ENCODE results near the gene PTX4.

PTX4 gene

DNA sequence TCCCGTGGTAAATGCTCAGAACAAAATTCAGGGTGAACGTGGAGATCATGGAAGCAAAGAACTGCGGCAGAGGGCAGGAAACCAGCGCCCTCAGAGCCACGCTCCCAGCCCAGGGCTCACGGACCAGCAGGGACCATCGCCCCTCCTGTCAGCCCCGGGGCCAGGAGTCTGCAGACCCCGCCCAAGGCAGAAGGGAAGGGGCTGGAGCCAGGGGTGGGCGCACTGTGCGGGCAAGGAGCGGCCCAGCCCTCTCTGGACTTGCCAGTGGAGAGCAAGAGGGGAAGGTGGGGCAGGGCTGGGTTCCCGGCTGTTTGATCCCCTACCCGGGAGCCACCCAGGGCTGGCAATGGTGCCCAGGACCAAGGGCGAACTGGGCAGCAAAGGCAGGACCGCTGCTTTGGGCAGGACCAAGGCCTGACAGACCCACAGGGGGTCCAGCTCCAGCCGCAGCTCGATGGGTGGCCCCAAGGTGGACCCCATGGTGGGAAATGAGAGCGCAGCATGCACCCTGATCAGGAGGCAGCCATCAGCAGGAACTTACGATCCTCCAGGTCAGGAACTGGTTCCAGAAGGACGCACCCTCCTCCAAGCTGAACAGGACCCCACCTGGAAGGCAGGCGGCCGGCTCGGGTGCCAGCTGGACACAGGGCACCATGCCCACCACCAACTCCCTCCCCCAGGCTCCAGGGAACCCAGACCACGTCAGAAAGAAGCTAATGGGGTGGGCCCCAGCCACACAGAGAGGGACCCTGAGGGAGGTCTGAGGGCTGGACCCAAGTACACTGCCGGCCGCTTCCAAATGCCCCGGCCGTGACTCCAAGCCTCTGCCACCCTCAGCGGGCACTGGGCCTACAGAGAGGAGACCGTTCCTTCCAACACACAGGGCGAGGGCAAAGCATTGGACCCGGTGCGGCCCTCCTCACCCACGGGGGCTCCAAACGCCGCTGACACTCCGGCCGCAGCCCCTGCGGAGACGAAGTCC, 33.3 kb downstream of the PTX4 start:
- no peak overlapping the region for H3K9ac ChIP-seq (ENCODE audit: low read depth, low read length)
- H3K9me3 ChIP-seq (ENCODE audit: control insufficient read depth, insufficient read depth, low read length): no peaks in the 10 kb centered on the region
- no peak overlapping the region for H3K27ac ChIP-seq (ENCODE audit: low read depth, low read length)
- H3K27me3 ChIP-seq (ENCODE audit: control insufficient read depth, insufficient read depth, low read length): no peaks in the 10 kb centered on the region
- H3K36me3 ChIP-seq (ENCODE audit: control insufficient read depth, insufficient read depth, low read length): peaks cover 67% of the 10 kb centered on the region
- no peak overlapping the region for H3K4me3 ChIP-seq (ENCODE audit: low read depth, low read length)
- H3K4me1 ChIP-seq (ENCODE audit: control insufficient read depth, insufficient read depth, low read length): no peaks in the 10 kb centered on the region

DNA sequence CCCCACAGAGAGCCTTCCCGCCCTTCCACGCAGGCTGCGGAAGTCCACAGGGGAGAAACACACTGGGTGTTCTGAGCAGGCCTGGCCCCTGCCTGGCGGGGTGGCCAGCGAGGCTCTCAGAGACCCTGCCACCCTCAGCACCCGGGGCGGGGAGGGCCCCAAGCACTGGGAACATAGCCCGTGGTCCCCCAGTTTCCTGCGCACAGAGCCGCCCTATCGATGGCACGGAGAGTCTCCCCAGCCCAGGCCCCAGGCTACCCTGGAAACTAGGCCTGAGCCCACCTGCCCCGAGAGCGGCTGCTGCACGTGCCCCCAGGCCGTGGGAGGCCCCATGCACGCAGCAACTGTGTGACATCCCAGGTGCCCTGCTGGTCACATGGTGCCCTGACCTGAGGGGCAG, 34.2 kb downstream of the PTX4 start:
- Histone ChIP-seq H3K36me3 (ENCODE audit: control insufficient read depth, insufficient read depth, low read length) (peaks cover 64% of the 10 kb centered on the region), H3K9me3 (ENCODE audit: control insufficient read depth, insufficient read depth, low read length) (no peaks in the 10 kb centered on the region), H3K9ac (ENCODE audit: low read depth, low read length) (no peak overlapping the region), H3K27ac (ENCODE audit: low read depth, low read length) (no peak overlapping the region), H3K27me3 (ENCODE audit: control insufficient read depth, insufficient read depth, low read length) (no peaks in the 10 kb centered on the region), H3K4me1 (ENCODE audit: control insufficient read depth, insufficient read depth, low read length) (no peaks in the 10 kb centered on the region), H3K4me3 (ENCODE audit: low read depth, low read length) (no peak overlapping the region)

DNA sequence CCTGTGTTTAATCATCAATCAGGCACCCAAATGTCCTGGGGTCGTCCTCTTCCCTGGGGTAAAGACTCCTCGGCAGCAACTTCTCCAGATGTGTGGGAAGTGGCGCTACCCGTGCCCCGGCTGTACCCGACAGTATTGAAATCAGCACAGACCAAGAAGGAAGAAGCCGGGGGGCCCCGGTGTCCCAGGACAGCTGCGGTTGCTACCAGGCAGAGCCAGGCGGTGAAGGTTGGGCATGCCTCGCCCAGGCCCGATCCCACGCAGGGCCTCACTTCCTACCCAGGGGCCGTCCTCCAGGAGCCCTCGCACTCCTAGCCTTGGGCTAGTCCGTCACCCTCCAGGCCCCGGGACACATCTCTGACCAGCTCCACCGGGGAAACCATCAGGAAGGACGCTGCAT, 35.4 kb downstream of the PTX4 start:
- Histone ChIP-seq H3K27me3 (ENCODE audit: control insufficient read depth, insufficient read depth, low read length) (no peaks in the 10 kb centered on the region), H3K4me3 (ENCODE audit: low read depth, low read length) (no peak overlapping the region), H3K36me3 (ENCODE audit: control insufficient read depth, insufficient read depth, low read length) (peaks cover 67% of the 10 kb centered on the region), H3K27ac (ENCODE audit: low read depth, low read length) (no peak overlapping the region), H3K9ac (ENCODE audit: low read depth, low read length) (no peak overlapping the region), H3K4me1 (ENCODE audit: control insufficient read depth, insufficient read depth, low read length) (no peaks in the 10 kb centered on the region), H3K9me3 (ENCODE audit: control insufficient read depth, insufficient read depth, low read length) (no peaks in the 10 kb centered on the region)

DNA sequence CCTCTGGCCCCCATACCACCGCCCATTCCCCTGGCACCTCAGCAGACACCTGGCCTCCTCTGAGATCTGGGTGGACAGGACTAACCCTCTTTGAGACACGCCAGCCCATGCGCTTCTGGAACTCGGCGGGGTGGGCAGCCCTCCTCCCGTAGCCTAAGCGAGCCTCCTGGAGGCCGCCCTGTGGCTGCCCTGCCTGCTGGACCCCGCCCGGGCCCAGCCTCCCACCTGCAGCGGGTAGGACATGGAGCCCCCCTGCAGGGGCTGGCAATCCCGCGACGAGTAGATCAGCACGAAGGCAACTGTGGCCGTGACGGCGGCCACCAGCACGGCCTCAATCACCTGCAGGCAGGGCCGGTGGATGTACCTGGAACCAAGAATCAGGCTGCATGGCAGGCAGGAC, 36.2 kb downstream of the PTX4 start:
- no peak overlapping the region for H3K27ac ChIP-seq (ENCODE audit: low read depth, low read length)
- H3K4me3 ChIP-seq (ENCODE audit: low read depth, low read length): no peak overlapping the region
- no peak overlapping the region for H3K9ac ChIP-seq (ENCODE audit: low read depth, low read length)
- H3K36me3 ChIP-seq (ENCODE audit: control insufficient read depth, insufficient read depth, low read length): peaks cover 72% of the 10 kb centered on the region
- no peaks in the 10 kb centered on the region for H3K27me3 ChIP-seq (ENCODE audit: control insufficient read depth, insufficient read depth, low read length)
- H3K4me1 ChIP-seq (ENCODE audit: control insufficient read depth, insufficient read depth, low read length): no peaks in the 10 kb centered on the region
- no peaks in the 10 kb centered on the region for H3K9me3 ChIP-seq (ENCODE audit: control insufficient read depth, insufficient read depth, low read length)

DNA sequence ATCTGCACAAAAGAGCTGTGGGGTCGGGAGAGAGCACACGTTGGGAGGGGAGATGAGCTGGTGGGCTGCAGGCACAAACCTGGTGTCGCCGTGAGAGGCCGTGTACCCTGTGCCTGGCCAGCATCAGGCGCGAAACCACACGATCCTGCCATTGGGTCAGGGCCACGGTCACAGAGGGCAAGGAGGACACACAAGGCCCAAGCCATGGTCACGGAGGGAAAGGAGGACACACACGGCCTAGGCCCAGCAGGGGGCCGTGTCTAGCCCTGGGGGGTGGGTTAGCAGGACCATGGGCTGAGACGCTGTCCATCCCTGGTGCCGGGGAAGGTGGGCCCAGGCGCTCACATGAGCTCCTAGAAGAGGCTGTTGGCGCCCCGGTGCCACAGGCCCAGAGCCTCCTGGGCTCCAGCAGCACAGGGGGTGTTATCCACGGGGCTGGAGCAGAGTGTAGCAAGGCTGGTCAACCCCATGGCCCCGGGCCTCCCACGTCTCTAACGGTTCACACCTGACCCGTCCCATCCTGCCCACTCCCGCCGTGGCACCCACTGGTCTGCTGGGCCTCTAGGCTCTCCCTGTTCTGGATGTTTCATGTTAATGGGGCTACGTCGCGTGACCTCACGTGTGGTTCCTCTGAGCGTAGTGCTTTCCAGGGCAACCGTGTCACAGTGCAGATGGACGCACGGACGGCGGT, 36.9 kb downstream of the PTX4 start:
- Histone ChIP-seq H3K36me3 (ENCODE audit: control insufficient read depth, insufficient read depth, low read length) (peaks cover 70% of the 10 kb centered on the region), H3K27me3 (ENCODE audit: control insufficient read depth, insufficient read depth, low read length) (no peaks in the 10 kb centered on the region), H3K9ac (ENCODE audit: low read depth, low read length) (no peak overlapping the region), H3K4me3 (ENCODE audit: low read depth, low read length) (no peak overlapping the region), H3K27ac (ENCODE audit: low read depth, low read length) (no peak overlapping the region), H3K9me3 (ENCODE audit: control insufficient read depth, insufficient read depth, low read length) (no peaks in the 10 kb centered on the region), H3K4me1 (ENCODE audit: control insufficient read depth, insufficient read depth, low read length) (no peaks in the 10 kb centered on the region)

DNA sequence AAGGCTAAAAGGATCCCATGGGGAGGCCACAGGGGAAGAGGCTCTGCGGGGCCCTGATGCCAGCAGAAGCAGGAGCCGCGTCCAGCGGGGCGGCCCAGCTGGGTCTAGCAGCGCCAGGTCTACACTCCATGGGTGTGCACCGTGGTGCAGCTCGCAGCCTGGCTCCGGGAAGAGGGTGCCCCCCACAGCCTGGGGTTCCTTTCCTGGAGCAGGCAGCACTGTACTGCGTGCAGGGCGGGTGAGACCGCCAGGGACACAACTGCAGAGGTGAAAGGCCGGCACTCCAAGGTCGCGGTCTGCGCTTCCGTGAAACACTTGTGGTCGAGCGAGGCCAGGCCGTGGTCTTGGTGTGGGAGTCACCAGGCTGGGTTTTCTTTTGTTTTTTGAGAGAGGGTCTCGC, 37.9 kb downstream of the PTX4 start:
- no peaks in the 10 kb centered on the region for H3K9me3 ChIP-seq (ENCODE audit: control insufficient read depth, insufficient read depth, low read length)
- no peaks in the 10 kb centered on the region for H3K4me1 ChIP-seq (ENCODE audit: control insufficient read depth, insufficient read depth, low read length)
- no peak overlapping the region for H3K27ac ChIP-seq (ENCODE audit: low read depth, low read length)
- no peak overlapping the region for H3K9ac ChIP-seq (ENCODE audit: low read depth, low read length)
- peaks cover 72% of the 10 kb centered on the region for H3K36me3 ChIP-seq (ENCODE audit: control insufficient read depth, insufficient read depth, low read length)
- H3K4me3 ChIP-seq (ENCODE audit: low read depth, low read length): no peak overlapping the region
- H3K27me3 ChIP-seq (ENCODE audit: control insufficient read depth, insufficient read depth, low read length): no peaks in the 10 kb centered on the region

DNA sequence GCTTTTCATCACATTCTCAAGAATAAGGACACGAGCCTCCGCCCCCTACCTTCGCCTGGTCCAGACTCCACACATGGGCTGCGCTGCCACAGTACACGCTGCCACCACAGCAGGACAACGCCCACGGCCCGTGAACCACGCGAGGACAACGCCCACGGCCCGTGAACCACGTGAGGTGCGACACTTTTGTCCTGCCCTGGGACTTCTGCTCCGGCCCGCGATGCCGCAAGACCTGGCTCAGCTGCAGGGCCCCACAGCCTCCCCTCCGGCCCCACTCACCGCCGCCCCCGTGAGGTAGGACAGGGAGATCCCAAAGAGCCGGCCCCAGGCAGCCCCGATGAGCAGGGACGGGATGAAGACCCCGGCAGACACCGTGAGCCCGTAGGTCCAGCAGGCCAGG, 38.5 kb downstream of the PTX4 start:
- H3K27ac ChIP-seq (ENCODE audit: low read depth, low read length): no peak overlapping the region
- H3K9ac ChIP-seq (ENCODE audit: low read depth, low read length): no peak overlapping the region
- H3K36me3 ChIP-seq (ENCODE audit: control insufficient read depth, insufficient read depth, low read length): peaks cover 70% of the 10 kb centered on the region
- no peak overlapping the region for H3K4me3 ChIP-seq (ENCODE audit: low read depth, low read length)
- no peaks in the 10 kb centered on the region for H3K27me3 ChIP-seq (ENCODE audit: control insufficient read depth, insufficient read depth, low read length)
- H3K9me3 ChIP-seq (ENCODE audit: control insufficient read depth, insufficient read depth, low read length): no peaks in the 10 kb centered on the region
- no peaks in the 10 kb centered on the region for H3K4me1 ChIP-seq (ENCODE audit: control insufficient read depth, insufficient read depth, low read length)

DNA sequence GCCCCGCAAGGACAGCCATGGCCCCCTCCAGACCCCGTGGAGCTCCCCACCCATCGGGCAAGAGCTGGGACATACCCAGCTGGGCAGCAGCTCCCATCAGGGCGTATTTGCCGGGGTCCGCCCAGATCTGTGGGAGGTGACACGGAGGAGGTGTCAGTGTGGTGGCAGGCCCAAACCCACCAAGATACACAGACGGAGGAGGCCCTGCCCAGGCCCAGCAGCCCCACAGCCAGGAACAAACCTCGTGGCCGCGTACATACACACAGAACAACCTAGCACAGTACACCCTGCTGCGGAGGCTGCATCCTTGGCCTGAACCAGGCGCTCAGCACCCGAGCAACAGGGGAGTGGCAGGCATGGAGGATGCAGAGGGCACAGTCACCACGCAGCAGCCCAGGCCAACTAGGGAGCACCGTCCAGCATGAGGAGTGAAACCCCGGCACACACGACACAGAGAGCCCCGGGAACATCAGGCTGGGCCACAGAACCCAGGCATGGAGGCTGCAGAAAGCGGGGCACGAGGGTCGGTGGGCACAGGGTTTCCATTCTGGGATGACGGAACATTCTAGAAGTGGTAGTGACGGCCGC, 39.4 kb downstream of the PTX4 start:
- no peak overlapping the region; the same call in 1 of the 2 replicates for H3K9ac ChIP-seq (ENCODE audit: low read depth, low read length)

DNA sequence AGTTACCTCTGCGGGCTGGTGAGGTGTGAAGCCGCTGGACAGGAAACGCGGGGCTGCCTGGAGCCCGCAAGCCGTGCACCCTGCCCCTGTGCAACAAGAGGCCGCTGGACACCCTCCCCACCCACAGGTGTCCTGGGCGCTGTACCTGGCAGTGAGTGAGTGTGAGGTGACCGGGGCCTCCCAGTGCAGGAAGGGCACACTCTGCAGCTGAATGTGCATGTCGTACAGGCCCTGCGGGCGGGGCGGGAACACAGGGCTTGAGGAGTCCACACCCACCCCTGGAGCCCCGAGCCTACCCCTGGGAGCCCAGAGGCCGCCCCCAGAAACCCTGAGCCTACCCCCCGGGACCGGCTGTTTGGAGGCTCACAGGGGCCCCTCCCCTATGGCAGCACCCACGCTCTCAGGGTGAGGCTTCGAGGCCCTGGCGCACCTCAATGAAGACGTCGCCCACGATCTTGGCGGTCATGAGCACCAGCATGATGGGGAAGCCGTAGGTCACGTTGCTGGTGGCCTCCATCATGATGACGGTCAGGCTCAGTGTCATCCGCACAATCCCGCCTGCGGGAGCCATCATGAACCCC, 40.1 kb downstream of the PTX4 start:
- Histone ChIP-seq H3K4me1 (ENCODE audit: control insufficient read depth, insufficient read depth, low read length) (no peaks in the 10 kb centered on the region), H3K9me3 (ENCODE audit: control insufficient read depth, insufficient read depth, low read length) (no peaks in the 10 kb centered on the region), H3K36me3 (ENCODE audit: control insufficient read depth, insufficient read depth, low read length) (peaks cover 55% of the 10 kb centered on the region), H3K4me3 (ENCODE audit: low read depth, low read length) (no peak overlapping the region), H3K9ac (ENCODE audit: low read depth, low read length) (no peak overlapping the region), H3K27ac (ENCODE audit: low read depth, low read length) (no peak overlapping the region), H3K27me3 (ENCODE audit: control insufficient read depth, insufficient read depth, low read length) (no peaks in the 10 kb centered on the region)

More for the DNA sequence above, 39.4 kb downstream of the PTX4 start:
- Histone ChIP-seq H3K27me3 (ENCODE audit: control insufficient read depth, insufficient read depth, low read length) (no peaks in the 10 kb centered on the region), H3K9me3 (ENCODE audit: control insufficient read depth, insufficient read depth, low read length) (no peaks in the 10 kb centered on the region), H3K36me3 (ENCODE audit: control insufficient read depth, insufficient read depth, low read length) (peaks cover 62% of the 10 kb centered on the region), H3K4me3 (ENCODE audit: low read depth, low read length) (no peak overlapping the region), H3K27ac (ENCODE audit: low read depth, low read length) (no peak overlapping the region), H3K4me1 (ENCODE audit: control insufficient read depth, insufficient read depth, low read length) (no peaks in the 10 kb centered on the region)

DNA sequence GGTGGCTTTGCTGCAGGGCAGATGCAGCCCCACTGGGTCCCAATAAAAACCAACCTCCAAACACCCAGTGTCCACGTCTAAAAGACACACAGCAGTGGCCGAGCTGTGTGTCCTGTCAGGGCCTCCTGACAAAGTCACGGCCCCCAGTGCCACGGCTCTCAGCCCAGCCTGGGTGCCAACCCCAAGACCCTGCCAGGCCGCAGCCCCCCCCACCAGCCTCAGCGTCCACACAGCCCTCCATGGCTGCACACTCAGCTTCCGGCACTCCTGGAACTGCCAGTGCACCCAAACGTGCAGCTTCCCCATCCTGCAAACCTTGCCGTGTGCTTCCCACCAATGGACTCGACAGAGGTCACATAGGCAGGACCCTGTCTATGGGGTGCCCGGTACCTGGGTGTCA, 40.8 kb downstream of the PTX4 start:
- H3K27me3 ChIP-seq (ENCODE audit: control insufficient read depth, insufficient read depth, low read length): no peaks in the 10 kb centered on the region
- no peaks in the 10 kb centered on the region for H3K4me1 ChIP-seq (ENCODE audit: control insufficient read depth, insufficient read depth, low read length)
- H3K9ac ChIP-seq (ENCODE audit: low read depth, low read length): no peak overlapping the region
- H3K9me3 ChIP-seq (ENCODE audit: control insufficient read depth, insufficient read depth, low read length): no peaks in the 10 kb centered on the region
- peaks cover 49% of the 10 kb centered on the region for H3K36me3 ChIP-seq (ENCODE audit: control insufficient read depth, insufficient read depth, low read length)
- H3K4me3 ChIP-seq (ENCODE audit: low read depth, low read length): no peak overlapping the region
- no peak overlapping the region for H3K27ac ChIP-seq (ENCODE audit: low read depth, low read length)

Measured in HUES48 (cell line).